HFF-Myc (cell line): ENCODE results near the gene SPAG16.

ENCODE experiments used
- DNase-seq: peaks from one replicate; pipeline ENCODE4 v3.0.0-alpha.2; 2011; ENCODE audit warnings: low read depth; ENCODE audit errors: extremely low read depth
- H3K4me3 ChIP-seq: replicated peaks from 2 replicates; pipeline ENCODE4 v1.5.1; 2011; ENCODE audit warnings: low read depth, mild to moderate bottlenecking, control low read depth, low read length
- TF ChIP-seq, protein P1 (sequence below): IDR thresholded peaks from 2 replicates; pipeline ENCODE4 v1.5.1; 2012; ENCODE audit warnings: mild to moderate bottlenecking, low read depth, low read length, control low read depth; ENCODE audit errors: missing control alignments

SPAG16 gene

DNA sequence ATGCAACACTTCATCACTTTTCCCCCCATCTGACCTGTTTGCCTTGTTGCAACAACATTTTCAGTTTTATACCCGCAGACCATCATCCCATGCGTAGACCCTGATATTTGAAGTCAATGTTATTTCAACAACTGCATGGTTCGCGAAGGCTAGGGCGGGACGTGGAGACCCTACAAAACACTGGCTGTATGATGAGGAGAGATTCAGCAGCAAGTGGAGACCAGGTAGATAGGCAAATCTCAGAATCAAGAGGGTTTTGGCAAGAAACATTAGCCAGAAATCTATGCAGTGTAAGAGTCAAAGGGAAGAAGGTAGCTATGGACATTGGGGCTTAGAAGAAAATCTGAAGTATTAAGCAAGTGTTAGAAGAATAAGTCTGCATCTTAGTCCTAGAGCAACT, 42.4 kb upstream of the SPAG16 start:
- TF ChIP-seq, protein P1, sequence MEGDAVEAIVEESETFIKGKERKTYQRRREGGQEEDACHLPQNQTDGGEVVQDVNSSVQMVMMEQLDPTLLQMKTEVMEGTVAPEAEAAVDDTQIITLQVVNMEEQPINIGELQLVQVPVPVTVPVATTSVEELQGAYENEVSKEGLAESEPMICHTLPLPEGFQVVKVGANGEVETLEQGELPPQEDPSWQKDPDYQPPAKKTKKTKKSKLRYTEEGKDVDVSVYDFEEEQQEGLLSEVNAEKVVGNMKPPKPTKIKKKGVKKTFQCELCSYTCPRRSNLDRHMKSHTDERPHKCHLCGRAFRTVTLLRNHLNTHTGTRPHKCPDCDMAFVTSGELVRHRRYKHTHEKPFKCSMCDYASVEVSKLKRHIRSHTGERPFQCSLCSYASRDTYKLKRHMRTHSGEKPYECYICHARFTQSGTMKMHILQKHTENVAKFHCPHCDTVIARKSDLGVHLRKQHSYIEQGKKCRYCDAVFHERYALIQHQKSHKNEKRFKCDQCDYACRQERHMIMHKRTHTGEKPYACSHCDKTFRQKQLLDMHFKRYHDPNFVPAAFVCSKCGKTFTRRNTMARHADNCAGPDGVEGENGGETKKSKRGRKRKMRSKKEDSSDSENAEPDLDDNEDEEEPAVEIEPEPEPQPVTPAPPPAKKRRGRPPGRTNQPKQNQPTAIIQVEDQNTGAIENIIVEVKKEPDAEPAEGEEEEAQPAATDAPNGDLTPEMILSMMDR, result no peak
- no peak overlapping the region for H3K4me3 ChIP-seq
- DNase-seq, result no peak

DNA sequence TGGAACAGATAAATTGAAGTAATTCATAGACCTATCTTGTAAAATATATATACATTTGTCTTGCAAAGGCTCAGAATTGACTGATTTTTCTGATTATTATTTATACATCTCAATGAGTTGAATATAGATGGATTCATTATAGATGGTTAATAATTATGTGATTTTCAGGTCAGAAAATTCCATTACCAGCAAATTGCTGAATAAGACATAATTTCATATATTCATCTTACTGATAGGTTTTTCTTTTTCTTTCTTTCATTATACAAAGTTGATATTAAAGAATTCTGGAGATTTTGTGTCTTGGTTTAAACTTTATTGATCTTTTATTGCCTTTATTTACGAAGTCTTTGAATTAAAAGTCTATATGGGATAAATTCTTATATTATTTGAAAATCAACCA, 41.6 kb upstream of the SPAG16 start:
- no peak for DNase-seq
- TF ChIP-seq, protein P1, result no peak
- H3K4me3 ChIP-seq, result no peak overlapping the region

DNA sequence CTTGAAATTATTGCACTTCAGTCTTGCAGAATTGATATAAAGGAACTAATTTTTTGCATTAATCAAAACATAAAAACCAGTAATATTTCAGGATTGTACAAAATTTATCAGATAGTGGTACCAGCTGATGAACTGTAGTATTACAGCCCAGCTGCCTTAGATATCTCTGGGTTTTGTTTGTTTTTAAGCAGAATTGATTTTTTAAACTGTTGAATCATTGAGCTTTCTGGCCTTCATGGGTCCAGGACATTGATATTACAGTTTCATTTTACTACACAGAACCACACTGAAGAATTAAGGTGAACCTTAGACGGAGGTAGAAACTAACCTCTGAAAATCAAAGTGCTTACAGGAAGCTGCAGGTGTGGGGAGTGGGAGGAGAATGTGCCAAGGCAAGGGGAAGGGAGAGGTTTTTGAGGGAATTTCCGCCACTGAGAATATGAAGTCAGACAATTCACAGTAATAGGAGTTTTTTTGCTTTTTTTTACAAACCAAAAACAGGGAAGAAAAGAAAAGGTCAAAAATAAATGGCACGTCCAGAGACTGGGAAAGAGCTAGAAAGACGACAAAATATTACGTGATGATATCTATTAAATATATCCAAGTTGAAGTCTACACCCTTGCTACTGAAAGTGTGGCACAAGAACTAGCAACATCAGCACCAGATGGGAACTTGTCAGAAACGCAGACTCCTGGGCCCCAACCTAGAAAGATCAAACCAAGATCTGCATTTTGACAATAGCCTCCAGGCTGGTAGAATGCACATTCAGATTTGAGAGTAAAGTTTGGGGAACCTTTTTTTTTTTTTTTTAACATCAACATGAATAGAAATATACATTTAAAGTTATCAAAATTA, 40.8 kb upstream of the SPAG16 start:
- no peak for DNase-seq
- TF ChIP-seq, protein P1, result no peak
- no peak overlapping the region for H3K4me3 ChIP-seq

DNA sequence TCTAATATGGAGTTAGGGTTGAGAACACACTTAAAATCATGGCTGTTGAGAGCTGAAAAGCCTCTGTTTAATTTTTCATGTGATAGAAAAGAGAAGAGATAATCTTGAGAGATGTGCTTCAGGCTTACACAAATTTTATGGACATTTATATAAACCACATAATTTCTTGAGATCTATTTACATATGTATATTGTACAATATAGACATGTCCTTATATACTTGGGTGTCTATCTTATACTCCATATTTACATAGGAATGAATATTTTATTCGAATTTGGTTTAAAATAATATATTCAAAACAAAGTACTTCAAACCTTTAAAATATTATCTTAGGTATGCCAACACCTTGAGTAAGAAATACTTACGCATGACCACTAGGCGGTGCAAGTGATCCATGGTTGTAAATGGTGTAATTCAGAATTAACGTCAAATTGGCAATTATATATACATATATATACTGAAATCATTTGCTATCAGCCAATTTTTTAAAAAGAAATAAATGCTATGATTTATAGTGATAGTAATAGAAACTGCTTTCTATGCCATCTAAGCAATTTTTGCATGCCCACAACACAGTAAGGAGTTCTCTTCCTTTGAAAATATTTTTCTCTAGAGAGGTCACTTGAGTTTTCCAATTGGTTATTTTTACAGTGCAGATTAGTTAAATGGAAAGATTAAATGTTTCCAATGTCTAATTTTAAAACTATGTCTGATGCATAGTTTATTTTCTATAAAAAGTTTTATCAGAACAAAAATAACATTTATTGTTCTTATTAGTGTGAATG, 37.6 kb upstream of the SPAG16 start:
- no peak for DNase-seq
- TF ChIP-seq, protein P1, result peak; percentile 69
- no peak overlapping the region for H3K4me3 ChIP-seq

DNA sequence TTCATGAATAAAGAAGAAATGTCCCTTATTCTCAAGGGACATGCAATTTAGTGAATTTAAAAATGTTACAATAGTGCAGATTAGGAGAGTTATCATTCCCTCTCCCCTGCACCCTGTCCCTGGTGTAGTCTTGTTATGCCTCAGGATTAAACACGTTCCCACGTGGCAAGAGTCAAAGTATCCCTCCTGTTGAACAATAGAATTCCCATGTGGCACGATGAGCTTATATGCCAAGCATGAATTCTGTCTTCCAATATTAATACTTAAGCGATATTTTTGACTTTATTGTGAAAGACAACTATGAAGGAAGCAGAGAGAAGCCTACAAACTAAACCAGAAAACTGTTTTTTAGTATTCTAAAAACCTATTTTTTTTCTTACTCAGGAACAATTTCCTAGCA, 36.7 kb upstream of the SPAG16 start:
- TF ChIP-seq, protein P1, result no peak
- no peak for DNase-seq

DNA sequence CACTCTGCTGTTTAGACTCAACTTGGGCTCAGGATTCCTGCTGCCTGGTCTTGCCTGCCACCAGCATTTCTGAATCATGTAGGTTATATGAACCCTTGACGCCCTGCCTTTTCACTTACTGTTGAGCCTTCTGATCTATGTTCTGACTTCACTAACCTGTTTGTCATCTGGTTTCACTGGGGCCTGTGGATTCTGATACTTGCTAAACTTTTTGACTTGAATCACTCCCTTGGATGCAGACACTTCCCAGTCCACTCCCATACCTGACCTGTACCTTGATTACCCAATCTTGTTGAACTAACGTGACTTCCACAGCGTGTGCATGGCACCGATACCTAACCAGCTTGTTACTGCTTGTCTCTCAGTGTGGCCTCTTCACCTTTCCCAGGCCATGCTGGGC, 35.6 kb upstream of the SPAG16 start:
- TF ChIP-seq, protein P1, result no peak
- no peak overlapping the region for H3K4me3 ChIP-seq

More for the DNA sequence above, 36.7 kb upstream of the SPAG16 start:
- no peak overlapping the region for H3K4me3 ChIP-seq

More for the DNA sequence above, 35.6 kb upstream of the SPAG16 start:
- no peak for DNase-seq
